AG09309 (cell line): ENCODE data around the gene THBS1.

Source experiments
- DNase-seq: peaks from one replicate; pipeline ENCODE4 v3.0.0-alpha.2; 2010; ENCODE audit warnings: low read depth
- H3K4me3 ChIP-seq: 2 replicates; pipeline ENCODE4 v1.5.1; 2011; ENCODE audit warnings: mild to moderate bottlenecking, low read depth, low read length, moderate library complexity; ENCODE audit not compliant: control insufficient read depth
- TF ChIP-seq, protein P1 (sequence below): IDR thresholded peaks from 2 replicates; pipeline ENCODE4 v1.5.1; 2011; ENCODE audit warnings: mild to moderate bottlenecking, low read depth, low read length, inconsistent platforms; ENCODE audit not compliant: insufficient read depth, control insufficient read depth; ENCODE audit errors: missing control alignments

Gene THBS1

DNA sequence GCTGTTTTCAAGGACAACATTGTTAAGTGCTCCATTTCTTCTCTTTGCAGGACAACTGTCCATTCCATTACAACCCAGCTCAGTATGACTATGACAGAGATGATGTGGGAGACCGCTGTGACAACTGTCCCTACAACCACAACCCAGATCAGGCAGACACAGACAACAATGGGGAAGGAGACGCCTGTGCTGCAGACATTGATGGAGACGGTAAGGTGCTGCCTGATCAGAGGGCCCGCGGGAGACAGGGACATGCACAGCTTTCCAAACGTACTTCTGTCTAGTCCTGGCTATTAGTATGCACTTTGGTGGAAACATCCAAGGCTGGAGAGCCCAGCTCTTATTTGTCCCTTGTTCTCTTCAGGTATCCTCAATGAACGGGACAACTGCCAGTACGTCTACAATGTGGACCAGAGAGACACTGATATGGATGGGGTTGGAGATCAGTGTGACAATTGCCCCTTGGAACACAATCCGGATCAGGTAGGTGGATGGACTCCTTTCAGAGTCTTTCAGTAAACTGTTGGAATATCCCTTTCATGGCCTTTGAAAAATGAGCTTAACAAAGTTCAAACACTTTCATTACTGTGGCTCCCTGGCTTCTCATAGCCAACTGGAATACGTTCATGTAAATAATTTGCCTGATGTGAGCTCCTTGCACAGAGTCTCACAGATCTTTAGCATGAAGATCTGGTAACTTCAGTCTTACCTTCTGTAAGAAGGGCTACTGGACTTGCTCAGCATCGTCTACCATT, 10.4 kb downstream of the THBS1 start:
- TF ChIP-seq, protein P1, sequence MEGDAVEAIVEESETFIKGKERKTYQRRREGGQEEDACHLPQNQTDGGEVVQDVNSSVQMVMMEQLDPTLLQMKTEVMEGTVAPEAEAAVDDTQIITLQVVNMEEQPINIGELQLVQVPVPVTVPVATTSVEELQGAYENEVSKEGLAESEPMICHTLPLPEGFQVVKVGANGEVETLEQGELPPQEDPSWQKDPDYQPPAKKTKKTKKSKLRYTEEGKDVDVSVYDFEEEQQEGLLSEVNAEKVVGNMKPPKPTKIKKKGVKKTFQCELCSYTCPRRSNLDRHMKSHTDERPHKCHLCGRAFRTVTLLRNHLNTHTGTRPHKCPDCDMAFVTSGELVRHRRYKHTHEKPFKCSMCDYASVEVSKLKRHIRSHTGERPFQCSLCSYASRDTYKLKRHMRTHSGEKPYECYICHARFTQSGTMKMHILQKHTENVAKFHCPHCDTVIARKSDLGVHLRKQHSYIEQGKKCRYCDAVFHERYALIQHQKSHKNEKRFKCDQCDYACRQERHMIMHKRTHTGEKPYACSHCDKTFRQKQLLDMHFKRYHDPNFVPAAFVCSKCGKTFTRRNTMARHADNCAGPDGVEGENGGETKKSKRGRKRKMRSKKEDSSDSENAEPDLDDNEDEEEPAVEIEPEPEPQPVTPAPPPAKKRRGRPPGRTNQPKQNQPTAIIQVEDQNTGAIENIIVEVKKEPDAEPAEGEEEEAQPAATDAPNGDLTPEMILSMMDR, result no peak
- peak overlapping the region; percentile 1 for H3K4me3 ChIP-seq
- peak; percentile 76 for DNase-seq

DNA sequence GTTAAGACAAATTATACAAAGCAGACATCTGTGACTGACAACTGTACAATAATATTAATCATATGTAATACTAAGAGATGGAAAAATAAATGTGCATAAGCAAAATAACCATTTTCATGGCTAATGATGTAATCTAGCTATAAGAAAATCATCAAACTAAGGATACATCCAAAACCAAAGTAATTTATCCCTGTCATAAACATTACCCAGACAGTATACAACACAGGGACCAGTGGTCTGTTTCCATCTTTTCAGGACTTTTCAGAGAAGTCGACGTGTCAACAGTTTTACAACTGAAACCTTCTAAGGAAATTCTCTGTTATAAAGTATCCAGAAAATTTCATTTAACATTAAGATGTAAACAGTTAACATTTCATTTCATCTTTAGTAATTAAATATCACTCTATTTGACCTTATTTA, 11.0 kb downstream of the THBS1 start:
- peak; percentile 62 for DNase-seq
- H3K4me3 ChIP-seq, result no peak overlapping the region
- TF ChIP-seq, protein P1, result no peak

DNA sequence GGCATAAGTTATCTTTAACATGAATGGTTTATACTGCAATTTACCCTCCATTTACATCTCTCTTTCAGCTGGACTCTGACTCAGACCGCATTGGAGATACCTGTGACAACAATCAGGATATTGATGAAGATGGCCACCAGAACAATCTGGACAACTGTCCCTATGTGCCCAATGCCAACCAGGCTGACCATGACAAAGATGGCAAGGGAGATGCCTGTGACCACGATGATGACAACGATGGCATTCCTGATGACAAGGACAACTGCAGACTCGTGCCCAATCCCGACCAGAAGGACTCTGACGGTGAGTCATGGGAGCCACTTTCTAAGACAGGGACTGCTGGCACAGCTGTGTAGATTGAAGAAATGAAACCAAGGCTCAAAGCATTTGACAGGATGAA, 11.6 kb downstream of the THBS1 start:
- peak; percentile 74 for DNase-seq
- TF ChIP-seq, protein P1, result no peak
- H3K4me3 ChIP-seq, result no peak overlapping the region

DNA sequence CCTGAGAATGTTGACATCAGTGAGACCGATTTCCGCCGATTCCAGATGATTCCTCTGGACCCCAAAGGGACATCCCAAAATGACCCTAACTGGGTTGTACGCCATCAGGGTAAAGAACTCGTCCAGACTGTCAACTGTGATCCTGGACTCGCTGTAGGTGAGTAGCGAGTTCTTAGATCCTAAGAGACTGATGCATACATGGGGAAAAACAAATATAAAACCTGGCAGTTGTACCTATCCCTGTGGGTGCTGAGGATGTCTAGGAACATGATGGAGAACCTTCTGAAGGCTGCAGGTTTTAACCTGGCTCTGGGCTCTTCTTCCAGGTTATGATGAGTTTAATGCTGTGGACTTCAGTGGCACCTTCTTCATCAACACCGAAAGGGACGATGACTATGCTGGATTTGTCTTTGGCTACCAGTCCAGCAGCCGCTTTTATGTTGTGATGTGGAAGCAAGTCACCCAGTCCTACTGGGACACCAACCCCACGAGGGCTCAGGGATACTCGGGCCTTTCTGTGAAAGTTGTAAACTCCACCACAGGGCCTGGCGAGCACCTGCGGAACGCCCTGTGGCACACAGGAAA, 12.3 kb downstream of the THBS1 start:
- TF ChIP-seq, protein P1, result no peak
- peak overlapping the region; percentile 22 for H3K4me3 ChIP-seq
- DNase-seq, result peak; percentile 60

DNA sequence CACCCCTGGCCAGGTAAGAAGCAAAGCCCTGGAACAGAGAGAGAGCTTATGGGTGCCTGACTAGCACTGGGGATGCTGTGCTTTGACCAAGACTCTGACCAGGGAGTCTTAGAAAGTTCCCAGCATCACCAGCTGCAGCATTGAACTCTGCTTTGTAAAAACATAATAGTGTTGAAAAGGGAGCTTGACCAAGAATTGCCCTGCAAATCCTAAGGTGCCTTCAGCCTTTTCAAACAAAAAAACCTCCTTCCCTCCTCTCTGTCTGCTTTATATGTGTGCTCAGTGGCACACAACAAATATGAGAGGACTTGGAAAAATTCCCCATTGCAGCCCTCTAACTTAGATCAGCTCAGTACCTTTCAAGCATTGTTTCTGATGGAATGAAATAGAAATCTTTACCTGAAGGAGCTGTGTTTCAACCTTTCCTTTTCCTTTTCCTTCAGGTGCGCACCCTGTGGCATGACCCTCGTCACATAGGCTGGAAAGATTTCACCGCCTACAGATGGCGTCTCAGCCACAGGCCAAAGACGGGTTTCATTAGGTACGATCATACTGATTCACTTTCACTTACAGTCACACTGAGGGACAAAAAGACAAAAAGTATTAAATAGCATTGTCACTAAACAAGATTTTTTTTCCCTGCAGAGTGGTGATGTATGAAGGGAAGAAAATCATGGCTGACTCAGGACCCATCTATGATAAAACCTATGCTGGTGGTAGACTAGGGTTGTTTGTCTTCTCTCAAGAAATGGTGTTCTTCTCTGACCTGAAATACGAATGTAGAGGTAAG, 13.0 kb downstream of the THBS1 start:
- TF ChIP-seq, protein P1, result no peak
- peak overlapping the region; percentile 22 for H3K4me3 ChIP-seq
- peak; percentile 56 for DNase-seq

DNA sequence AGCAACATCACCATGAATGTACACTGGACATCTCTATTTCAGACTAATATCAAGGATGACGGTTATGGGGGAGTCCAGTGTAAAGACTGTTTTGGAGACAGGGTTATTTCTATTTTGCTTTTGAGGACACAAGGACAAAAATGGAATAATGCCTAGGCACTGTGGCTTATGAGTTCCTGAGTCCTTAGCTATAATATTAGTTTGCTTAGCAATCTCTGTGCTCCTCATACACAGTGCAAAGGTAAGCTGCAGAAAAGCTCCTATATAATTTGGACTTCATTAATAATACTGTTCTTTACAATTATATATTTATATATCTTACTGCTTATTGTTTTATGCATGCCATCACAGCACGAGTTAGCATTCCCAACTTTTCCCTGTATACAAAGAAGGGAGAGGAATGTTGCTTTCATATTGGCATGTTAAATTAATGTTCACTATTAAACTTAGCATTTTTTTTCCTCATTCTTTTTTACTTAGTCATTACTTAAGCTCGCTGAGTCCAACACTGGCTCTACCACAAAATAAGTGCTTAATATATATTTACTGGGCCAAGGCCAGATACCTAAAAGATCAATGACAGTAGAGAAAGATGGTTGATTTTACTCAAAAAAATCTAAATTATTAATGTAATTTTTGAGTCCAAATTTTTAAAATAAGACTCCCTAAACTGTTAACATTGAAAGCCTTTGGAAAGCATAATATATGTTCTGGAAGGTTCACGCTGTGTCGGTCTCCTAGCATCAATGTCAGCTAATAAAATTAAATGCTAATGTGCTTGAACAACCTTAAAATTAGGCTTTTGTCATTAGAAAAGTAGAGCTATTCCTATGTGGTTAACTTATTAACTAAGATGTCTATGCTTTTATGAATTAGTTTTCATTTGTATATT, 13.8 kb downstream of the THBS1 start:
- TF ChIP-seq, protein P1, result no peak
- no peak overlapping the region for H3K4me3 ChIP-seq
- DNase-seq, result peak; percentile 57
